HepG2 (cell line): Measurements from ENCODE around the gene DDIT4. TPM values are rescaled to one million over a fixed set of nuclear protein-coding genes. Genes with fewer than 3 reads are reported as not detected.

ENCODE experiments used
- FOSL2 ChIP-seq: sonication (generic); formaldehyde crosslinking; IDR thresholded peaks from 2 replicates; pipeline ENCODE4 v1.4.0; 2020; ENCODE audit warnings: missing genetic modification reagents
- FOXA1 ChIP-seq, 2 experiments: fragments of 450-650 bp in 1 of 2; sonication (generic) in 1 of 2; formaldehyde crosslinking in 1 of 2; IDR thresholded peaks; 2 replicates each; pipeline versions ENCODE4 v1.4.0 to v1.6.1; 2016 to 2020; ENCODE audit warnings: missing genetic modification reagents in 1 of 2
- FOXK1 ChIP-seq: sonication (generic); formaldehyde crosslinking; IDR thresholded peaks from 2 replicates; pipeline ENCODE4 v1.4.0; 2020; ENCODE audit warnings: low read depth, missing genetic modification reagents, borderline replicate concordance
- FOXO1 ChIP-seq: sonication (generic); formaldehyde crosslinking; IDR thresholded peaks from 2 replicates; pipeline ENCODE4 v1.4.0; 2020; ENCODE audit warnings: missing genetic modification reagents
- HNRNPL ChIP-seq: fragments of 200-400 bp; formaldehyde crosslinking; IDR thresholded peaks from 2 replicates; pipeline ENCODE4 v1.6.1; 2017; ENCODE audit warnings: mild to moderate bottlenecking, low read depth, low read length
- IRF2 ChIP-seq: IDR thresholded peaks from 2 replicates; pipeline ENCODE4 v1.6.1; 2018; ENCODE audit warnings: missing genetic modification reagents, missing compliant biosample characterization
- MED1 ChIP-seq: sonication (generic); formaldehyde crosslinking; IDR thresholded peaks from 2 replicates; pipeline ENCODE4 v1.4.0; 2020; ENCODE audit warnings: missing genetic modification reagents
- MED13 ChIP-seq: sonication (generic); formaldehyde crosslinking; IDR thresholded peaks from 2 replicates; pipeline ENCODE4 v1.5.0; 2020; ENCODE audit warnings: missing genetic modification reagents
- MYC ChIP-seq: sonication (generic); formaldehyde crosslinking; IDR thresholded peaks from 2 replicates; pipeline ENCODE4 v1.9.0; 2021; ENCODE audit warnings: missing genetic modification reagents, borderline replicate concordance
- NR2F6 ChIP-seq, 2 experiments: IDR thresholded peaks; 2 replicates each; pipeline ENCODE4 v1.6.1; 2016; ENCODE audit warnings: antibody characterized with exemption in 1 of 2, mild to moderate bottlenecking in 1 of 2
- PAWR ChIP-seq: sonication (generic); formaldehyde crosslinking; IDR thresholded peaks from 2 replicates; pipeline ENCODE4 v1.4.0; 2020; ENCODE audit warnings: missing genetic modification reagents, mild to moderate bottlenecking, borderline replicate concordance
- PPARG ChIP-seq: conservative IDR thresholded peaks from 2 replicates; pipeline ENCODE4 v1.6.1; 2016; ENCODE audit warnings: missing biosample characterization, missing genetic modification reagents
- SALL1 ChIP-seq: sonication (generic); formaldehyde crosslinking; IDR thresholded peaks from 2 replicates; pipeline ENCODE4 v1.8.0; 2022; ENCODE audit warnings: mild to moderate bottlenecking, missing genetic modification reagents
- XRCC5 ChIP-seq: fragments of 200-400 bp; formaldehyde crosslinking; optimal IDR thresholded peaks from 2 replicates; pipeline ENCODE3; 2017; ENCODE audit warnings: mild to moderate bottlenecking, low read length
- YEATS4 ChIP-seq: sonication (generic); formaldehyde crosslinking; IDR thresholded peaks from 2 replicates; pipeline ENCODE4 v1.4.0; 2020; ENCODE audit warnings: missing genetic modification reagents, borderline replicate concordance
- ZNF75D ChIP-seq: sonication (generic); formaldehyde crosslinking; IDR thresholded peaks from 2 replicates; pipeline ENCODE4 v1.8.1; 2023; ENCODE audit warnings: missing genetic modification reagents, mild to moderate bottlenecking, borderline replicate concordance
- ZNF768 ChIP-seq: sonication (generic); formaldehyde crosslinking; IDR thresholded peaks from 2 replicates; pipeline ENCODE4 v1.4.0; 2020; ENCODE audit warnings: missing genetic modification reagents
- ZNF883 ChIP-seq: sonication (generic); formaldehyde crosslinking; IDR thresholded peaks from 2 replicates; pipeline ENCODE4 v1.5.1; 2020; ENCODE audit warnings: mild to moderate bottlenecking, missing genetic modification reagents; ENCODE audit errors: not compliant biosample characterization
- polyA plus RNA-seq, 8 experiments: library from polyadenylated mRNA; depleted of rRNA in 3 of 8; stranded (reverse) in 7 of 8; unstranded in 1 of 8; fragments of >200 nt; fragmentation: Illumina TruSeq in 4 of 8; extraction: Trizol in 4 of 8; gene quantifications; 2 replicates each; pipeline versions ENCODE4 v1.2.1 to v1.2.3, GENCODE V29; 2011 to 2016; ENCODE audit warnings: low read depth in 4 of 8, missing spikeins in 1 of 8, mixed read lengths in 1 of 8; ENCODE audit not compliant: insufficient read depth in 1 of 8
- total RNA-seq, 5 experiments: library from RNA; depleted of rRNA; stranded (reverse); fragments of >200 nt; fragmentation: Illumina TruSeq; extraction: Trizol; gene quantifications; 2 replicates each; pipeline ENCODE4 v1.2.3, GENCODE V29; 2016; ENCODE audit warnings: low read depth in 1 of 5
- TF ChIP-seq, protein P1 (sequence below): sonication (generic); formaldehyde crosslinking; IDR thresholded peaks from 2 replicates; pipeline ENCODE4 v1.5.1; 2020; ENCODE audit warnings: missing genetic modification reagents, mild to moderate bottlenecking, borderline replicate concordance
- TF ChIP-seq, protein P2 (sequence below): sonication (generic); formaldehyde crosslinking; IDR thresholded peaks from 2 replicates; pipeline ENCODE4 v1.5.1; 2020; ENCODE audit warnings: mild to moderate bottlenecking, missing genetic modification reagents
- TF ChIP-seq, protein P3 (sequence below), 2 experiments: sonication (generic) in 1 of 2; formaldehyde crosslinking in 1 of 2; IDR thresholded peaks; 2 replicates each; pipeline versions ENCODE4 v1.4.0 to v1.6.1; 2018 to 2020; ENCODE audit warnings: missing genetic modification reagents in 2 of 2, borderline replicate concordance in 1 of 2, low read depth in 1 of 2, mild to moderate bottlenecking in 1 of 2, missing biosample characterization in 1 of 2

Gene DDIT4
- total and polyA plus RNA-seq, 2 of the 13 experiments (the other 11 are each of a cell fraction or from before 2014, with no cell fraction given) = 35.6 to 40.7 TPM

DNA sequence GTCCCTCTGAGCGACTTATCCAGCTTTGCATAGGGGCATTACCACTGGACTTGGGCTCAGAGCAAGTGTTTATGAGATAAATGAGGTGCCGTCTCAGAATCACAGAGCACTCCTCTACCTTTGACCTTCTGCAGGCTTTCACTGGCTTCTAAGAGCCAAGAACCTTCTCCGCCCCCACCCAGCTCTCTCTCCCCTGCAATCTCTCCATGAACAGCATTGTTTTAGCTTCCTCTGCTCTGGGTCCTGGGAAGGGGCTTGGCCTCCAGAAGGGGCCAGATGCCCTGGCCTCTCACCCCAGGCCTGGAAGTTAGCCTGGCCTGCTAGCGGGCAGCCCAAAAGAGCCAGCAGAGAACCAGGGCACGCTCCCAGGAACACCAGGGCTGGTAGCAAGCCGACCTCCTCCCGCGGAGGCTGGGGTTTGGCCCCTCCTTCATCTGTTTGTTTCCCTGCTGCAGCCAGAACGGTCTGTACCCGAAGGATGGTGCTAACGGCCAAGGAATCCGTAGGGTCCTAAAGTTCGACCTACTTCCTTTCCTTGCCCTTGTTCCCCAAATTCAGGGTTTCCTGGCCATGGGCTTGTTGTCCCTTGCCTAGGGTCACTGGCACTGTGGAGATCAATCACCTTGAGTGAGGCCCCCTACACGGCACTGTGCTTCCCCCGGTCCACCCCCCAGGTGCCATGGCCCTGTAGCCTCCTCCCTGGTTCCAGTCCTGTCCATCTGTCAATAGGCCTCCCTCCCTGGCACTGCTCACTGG lies 18.7 kb upstream of the DDIT4 start (continued):
- TF ChIP-seq, protein P1, sequence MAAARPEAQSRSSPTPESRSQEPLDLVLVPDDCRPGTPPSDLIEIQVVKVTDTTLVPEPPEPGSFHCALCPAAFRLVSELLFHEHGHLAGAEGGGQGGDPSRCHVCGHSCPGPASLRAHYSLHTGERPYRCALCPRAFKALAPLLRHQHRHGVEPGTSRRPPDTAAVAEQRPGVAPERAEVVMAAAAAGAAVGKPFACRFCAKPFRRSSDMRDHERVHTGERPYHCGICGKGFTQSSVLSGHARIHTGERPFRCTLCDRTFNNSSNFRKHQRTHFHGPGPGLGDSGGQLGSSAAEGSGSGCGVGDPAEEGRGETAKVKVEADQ (CRISPR knock-in tag) = peak; percentile 70; the same call in 1 of the 2 replicates
- TF ChIP-seq PAWR (CRISPR knock-in tag) = no peak
- 0 out of 2 replicates have a peak, but pooled peaks have one; percentile 14 for TF ChIP-seq FOSL2 (CRISPR knock-in tag)
- peak; percentile 62 for TF ChIP-seq SALL1 (CRISPR knock-in tag)
- TF ChIP-seq MED1 (CRISPR knock-in tag) = peak; percentile 62; the same call in 1 of the 2 replicates
- TF ChIP-seq PPARG (CRISPR knock-in tag) = 0 out of 2 replicates have a peak, but pooled peaks have one; percentile 8
- TF ChIP-seq FOXK1 (CRISPR knock-in tag) = peak; percentile 36; the same call in 1 of the 2 replicates
- TF ChIP-seq ZNF883 (CRISPR knock-in tag) = peak; percentile 56
- TF ChIP-seq IRF2 (CRISPR knock-in tag) = 0 out of 2 replicates have a peak, but pooled peaks have one; percentile 60
- no peak for TF ChIP-seq FOXA1 (IDR thresholded peaks at IDR 0.05)
- TF ChIP-seq FOXA1 (CRISPR knock-in tag; IDR thresholded peaks at IDR 0.05) = 0 out of 2 replicates have a peak, but pooled peaks have one; percentile 7
- peak; percentile 25; the same call in 1 of the 2 replicates for TF ChIP-seq FOXO1 (CRISPR knock-in tag)
- TF ChIP-seq ZNF75D (CRISPR knock-in tag) = no peak
- TF ChIP-seq, protein P2, sequence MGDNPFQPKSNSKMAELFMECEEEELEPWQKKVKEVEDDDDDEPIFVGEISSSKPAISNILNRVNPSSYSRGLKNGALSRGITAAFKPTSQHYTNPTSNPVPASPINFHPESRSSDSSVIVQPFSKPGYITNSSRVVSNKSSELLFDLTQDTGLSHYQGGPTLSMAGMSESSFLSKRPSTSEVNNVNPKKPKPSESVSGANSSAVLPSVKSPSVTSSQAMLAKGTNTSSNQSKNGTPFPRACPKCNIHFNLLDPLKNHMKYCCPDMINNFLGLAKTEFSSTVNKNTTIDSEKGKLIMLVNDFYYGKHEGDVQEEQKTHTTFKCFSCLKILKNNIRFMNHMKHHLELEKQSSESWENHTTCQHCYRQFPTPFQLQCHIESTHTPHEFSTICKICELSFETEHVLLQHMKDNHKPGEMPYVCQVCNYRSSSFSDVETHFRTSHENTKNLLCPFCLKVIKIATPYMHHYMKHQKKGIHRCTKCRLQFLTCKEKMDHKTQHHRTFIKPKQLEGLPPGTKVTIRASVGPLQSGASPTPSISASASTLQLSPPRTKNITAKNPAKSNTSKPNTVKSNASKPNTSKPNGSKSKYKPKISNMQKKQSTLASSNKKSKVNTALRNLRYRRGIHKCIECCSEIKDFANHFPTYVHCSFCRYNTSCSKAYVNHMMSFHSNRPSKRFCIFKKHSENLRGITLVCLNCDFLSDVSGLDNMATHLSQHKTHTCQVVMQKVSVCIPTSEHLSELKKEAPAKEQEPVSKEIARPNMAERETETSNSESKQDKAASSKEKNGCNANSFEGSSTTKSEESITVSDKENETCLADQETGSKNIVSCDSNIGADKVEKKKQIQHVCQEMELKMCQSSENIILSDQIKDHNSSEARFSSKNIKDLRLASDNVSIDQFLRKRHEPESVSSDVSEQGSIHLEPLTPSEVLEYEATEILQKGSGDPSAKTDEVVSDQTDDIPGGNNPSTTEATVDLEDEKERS (CRISPR knock-in tag) = 0 out of 2 replicates have a peak, but pooled peaks have one; percentile 40
- TF ChIP-seq NR2F6 (IDR thresholded peaks at IDR 0.05) = peak; percentile 40; the same call in 1 of the 2 replicates
- peak; percentile 36; the same call in 1 of the 2 replicates for TF ChIP-seq NR2F6 (CRISPR knock-in tag; IDR thresholded peaks at IDR 0.05)
- peak; percentile 21; the same call in 1 of the 2 replicates for TF ChIP-seq ZNF768 (CRISPR knock-in tag)
- TF ChIP-seq HNRNPL = peak; percentile 77
- 0 out of 2 replicates have a peak, but pooled peaks have one; percentile 35 for TF ChIP-seq MED13
- TF ChIP-seq XRCC5 = peak; percentile 74
- 0 out of 2 replicates have a peak, but pooled peaks have one; percentile 45 for TF ChIP-seq MYC (CRISPR knock-in tag)
- TF ChIP-seq YEATS4 (CRISPR knock-in tag) = peak; percentile 52; the same call in 1 of the 2 replicates
- TF ChIP-seq, protein P3, sequence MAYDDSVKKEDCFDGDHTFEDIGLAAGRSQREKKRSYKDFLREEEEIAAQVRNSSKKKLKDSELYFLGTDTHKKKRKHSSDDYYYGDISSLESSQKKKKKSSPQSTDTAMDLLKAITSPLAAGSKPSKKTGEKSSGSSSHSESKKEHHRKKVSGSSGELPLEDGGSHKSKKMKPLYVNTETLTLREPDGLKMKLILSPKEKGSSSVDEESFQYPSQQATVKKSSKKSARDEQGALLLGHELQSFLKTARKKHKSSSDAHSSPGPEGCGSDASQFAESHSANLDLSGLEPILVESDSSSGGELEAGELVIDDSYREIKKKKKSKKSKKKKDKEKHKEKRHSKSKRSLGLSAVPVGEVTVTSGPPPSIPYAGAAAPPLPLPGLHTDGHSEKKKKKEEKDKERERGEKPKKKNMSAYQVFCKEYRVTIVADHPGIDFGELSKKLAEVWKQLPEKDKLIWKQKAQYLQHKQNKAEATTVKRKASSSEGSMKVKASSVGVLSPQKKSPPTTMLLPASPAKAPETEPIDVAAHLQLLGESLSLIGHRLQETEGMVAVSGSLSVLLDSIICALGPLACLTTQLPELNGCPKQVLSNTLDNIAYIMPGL (CRISPR knock-in tag; IDR thresholded peaks at IDR 0.05; ENCODE audit: borderline replicate concordance in 1 of 2, low read depth in 1 of 2) = peak; percentile 33 to 34; a peak in 1 of 4 replicates
